NCI-H2196 (cell line): ENCODE results near the gene MYOM3.

Experiments used
- DNase-seq: peaks from one replicate; lab custom pipeline; 2025; ENCODE audit not compliant: unreplicated experiment; lab: John Stamatoyannopoulos, UW

Gene MYOM3

GRCh38 chr1:24117722-24118409, 5.9 kb upstream of the MYOM3 start:
- no peak for DNase-seq

GRCh38 chr1:24117132-24117531, 5.2 kb upstream of the MYOM3 start:
- no peak for DNase-seq

GRCh38 chr1:24114753-24115152, 2.8 kb upstream of the MYOM3 start:
- DNase-seq: no peak

DNA sequence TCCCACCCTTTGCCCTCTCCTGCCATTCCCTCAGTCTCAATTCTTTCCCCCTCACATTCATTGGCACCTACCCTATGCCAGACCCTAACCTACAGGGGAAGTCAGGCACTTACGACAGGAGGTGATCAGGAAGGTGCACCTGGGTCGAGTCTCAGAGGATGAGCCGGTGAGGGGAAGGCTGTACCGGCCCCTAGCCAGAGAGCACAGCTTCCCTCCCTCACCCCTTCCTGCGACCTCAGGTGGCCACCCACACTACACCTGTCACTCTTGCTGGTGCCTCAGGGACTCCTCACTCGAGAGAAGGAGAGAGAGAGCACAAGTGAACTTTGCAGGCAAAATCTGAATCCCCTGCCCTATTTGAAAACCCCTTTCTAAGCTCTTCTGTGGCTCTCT, 1.7 kb upstream of the MYOM3 start:
- no peak for DNase-seq

DNA sequence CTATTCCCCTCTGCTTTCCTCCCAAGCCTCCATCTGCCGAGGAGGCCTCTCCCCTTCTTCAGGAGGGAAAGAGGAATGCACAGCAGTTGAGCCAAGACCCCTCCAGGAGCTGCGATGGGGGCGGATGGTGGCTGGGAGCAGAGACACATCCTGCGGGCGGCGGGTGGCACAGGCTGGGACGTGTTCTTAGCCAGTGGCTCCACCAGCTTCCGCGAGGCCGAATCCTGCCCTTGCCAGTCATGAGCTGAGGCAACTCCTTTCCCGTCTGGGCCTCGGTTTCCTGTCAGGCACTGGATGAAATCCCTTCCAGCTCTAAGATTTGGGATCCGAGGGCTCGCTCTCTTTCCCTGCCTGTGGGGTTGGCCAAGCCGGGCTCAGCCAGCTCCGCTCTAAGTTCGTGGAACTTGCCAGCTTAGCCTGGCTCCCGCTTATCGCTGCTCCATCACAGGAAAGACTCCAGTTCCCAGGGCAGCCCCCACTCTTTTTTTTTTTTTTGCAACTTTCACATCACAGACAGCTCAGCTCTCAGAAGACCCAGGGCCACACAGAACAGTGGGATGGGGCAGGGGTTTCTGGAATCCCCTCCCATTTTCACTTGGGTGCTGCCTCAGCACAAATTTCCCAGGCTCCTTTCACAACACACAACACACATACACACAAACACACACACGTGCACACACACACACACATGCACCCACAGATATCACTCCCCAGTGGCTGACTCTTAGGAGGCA, 506 bp downstream of the MYOM3 start:
- no peak for DNase-seq

DNA sequence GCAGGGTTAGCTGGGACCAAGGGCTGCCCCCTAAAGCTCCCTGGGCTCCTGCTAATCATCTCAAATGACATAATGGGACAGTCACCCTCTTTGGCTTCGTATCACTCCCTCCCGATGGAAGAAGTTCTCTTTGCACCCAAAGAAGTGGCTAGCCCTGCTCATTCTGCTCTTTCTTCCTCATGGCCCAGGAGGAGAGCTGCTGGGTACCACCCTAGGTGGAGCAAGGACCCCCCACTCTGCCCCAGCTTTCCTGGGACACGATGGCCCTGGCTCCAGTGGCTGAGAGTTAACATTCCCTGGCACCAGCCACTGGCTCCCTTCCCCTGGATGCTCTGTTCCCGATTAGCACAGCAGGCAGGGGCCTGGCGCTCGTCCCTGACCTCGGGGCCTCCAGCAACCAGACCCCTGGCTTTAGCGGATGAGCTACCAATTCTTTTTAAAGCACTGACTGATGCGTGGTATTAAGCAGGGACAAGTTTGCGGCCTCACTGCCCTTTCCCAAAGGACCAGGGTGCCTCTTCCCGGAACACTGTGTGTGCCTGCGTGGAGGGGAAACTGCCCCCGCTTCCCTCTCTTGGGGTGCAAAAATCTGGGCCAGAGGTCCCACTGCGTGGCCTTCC, 1.2 kb downstream of the MYOM3 start:
- DNase-seq: no peak

GRCh38 chr1:24109686-24110475, 2.1 kb downstream of the MYOM3 start:
- DNase-seq: no peak

- DNase-seq: no peak
Observed at GRCh38 chr1:24109166-24109483, 2.8 kb downstream of the MYOM3 start.

GRCh38 chr1:24108334-24109165, 3.4 kb downstream of the MYOM3 start:
- no peak for DNase-seq

DNA sequence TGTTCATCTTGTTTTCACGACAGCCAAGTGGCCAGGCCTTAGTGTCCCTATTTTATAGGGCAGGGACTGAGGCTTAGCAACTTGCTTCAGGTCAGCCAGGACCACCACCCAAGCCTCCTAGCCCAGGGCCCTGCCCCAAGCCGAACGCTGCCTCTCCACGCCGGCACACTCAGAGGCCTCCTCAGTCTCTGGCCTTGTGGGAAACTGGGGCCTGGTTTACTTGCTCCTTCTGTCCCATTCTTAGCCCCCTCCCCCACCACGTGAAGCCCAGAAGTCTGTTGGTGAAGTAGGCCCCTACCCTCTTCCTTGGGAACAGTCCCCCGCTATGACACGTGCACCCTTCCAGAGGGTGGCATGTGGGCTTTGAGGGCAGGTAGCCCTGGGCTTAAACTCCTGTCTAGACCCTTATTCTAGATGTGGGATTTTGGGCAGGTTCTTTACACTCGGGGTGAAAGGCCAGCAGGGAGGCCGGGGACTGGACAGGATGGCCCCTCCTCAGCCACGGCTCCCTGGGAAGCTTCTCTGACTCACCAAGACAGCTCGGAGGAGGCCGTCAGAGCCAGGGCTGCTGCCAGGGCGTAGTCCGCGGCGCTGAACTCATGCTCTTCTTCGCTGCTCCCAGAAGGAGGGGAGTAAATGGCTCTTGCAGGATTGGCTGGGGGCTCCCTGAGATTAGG, 4.3 kb downstream of the MYOM3 start:
- DNase-seq: no peak

DNA sequence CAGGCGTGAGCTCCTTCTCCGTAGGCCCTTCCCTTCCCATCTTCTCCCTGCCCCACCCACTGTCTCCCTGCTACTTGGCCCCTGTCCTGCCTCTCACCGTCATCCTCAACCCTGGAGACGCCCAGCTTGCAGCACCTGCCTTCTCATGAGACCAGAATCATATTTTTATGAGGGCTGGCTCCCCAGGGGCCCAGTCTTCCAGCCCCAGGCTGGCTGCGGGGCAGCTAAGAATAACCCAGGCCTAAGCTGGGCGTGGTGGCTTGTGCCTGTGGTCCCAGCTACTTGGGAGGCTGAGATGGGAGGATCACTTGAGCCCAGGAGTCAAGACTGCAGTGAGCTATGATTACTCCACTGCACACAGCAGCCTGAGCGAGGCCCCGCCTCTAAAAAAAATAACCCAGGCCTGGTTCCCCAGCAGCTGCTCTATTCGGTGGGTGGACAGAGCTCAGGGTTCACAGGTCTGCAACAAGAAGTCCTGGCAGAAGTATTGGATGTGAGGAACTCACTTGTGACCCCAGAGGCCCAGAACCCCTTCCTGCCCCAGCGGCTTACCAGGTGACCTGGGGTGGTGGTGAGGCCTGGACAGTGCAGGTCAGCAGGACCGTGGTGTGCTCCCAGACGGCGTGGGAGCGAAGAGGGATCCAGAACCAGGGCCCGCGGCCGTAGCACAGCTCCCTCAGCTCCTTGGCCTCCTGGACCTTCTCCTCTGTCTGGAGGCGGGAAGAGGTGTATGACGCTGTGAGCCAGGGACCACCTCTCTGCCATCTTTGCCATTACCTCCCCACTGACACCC, 6.4 kb downstream of the MYOM3 start:
- no peak for DNase-seq

DNA sequence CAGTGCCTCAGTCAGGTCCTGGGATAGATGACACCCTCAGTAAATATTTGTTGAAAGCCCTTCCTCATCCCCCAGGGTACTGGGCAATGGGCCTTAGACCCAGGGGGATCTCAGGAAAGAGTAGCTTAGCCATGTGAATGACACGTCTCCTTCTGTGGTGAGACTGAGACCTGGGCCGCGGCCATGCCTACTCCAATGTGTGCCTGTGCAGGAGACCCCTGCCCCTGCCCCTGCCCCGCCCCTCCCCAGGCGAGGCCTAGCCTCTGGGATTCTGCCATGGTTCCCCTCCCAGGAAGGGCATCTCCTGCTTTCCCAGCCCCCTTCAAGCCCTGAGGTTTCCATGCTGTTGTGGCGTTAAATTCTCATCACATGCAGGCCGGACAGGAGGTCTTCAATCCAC, 7.1 kb downstream of the MYOM3 start:
- DNase-seq: no peak

GRCh38 chr1:24103879-24104278, 8.1 kb downstream of the MYOM3 start:
- DNase-seq: no peak

GRCh38 chr1:24103408-24103807, 8.5 kb downstream of the MYOM3 start:
- no peak for DNase-seq

GRCh38 chr1:24102961-24103360, 9.0 kb downstream of the MYOM3 start:
- no peak for DNase-seq

- DNase-seq: no peak
Observed at GRCh38 chr1:24101796-24102586, 9.9 kb downstream of the MYOM3 start.

DNA sequence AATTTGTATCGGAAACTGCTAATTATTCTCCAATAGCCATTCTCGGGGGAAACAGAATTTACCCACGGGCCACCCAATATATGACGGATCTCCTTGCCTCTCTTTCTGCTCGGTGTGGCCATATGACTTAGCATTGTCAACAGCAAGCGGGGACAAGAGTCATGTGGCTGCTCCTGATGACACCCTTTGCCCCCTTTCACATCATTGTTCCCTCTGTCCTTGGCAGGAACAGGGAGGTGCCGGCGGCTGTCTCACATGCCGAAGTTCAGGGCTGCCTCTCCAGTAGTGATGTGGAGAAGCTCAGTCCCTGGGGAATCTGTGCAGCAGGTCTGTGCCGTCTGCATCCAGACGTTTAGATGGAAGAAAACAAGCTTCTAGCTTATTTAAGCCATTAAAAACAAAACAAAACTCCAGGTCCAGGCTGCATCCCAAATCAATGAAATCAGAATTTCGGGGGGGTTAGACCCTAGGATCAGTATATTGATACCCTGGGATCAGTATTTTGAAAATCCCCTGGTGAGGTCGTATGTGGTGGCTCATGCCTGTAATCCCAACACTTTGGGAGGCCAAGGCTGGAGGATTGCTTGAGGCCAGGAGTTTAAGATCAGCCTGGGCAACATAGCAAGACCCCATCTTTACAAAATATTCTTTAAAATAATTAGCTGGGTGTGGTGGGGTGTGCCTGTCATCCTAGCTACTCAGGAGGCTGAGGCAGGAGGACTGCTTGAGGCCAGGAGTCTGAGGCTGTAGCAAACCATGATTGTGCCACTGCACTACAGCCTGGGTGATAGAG, 10.8 kb downstream of the MYOM3 start:
- no peak for DNase-seq
